Endometrial microvascular endothelial cells (primary cell): ENCODE results near the gene C1orf174. TPM values are rescaled to one million over a fixed set of nuclear protein-coding genes. Genes with fewer than 3 reads are reported as not detected.
"Not testable (repeated sequence)": the region's sequence is repeated elsewhere in the genome, so short reads cannot be mapped to it uniquely, and the experiment has no call there.

ENCODE experiments used
- in situ Hi-C: cut with HindIII; loops from 2 replicates; pipeline ENCODE4 v1.10.0; 2017; ENCODE audit warnings: low sequenced_read_pairs, low pct_unique_long_range_greater_than_20kb; ENCODE audit errors: inconsistent ontology term
- total RNA-seq: library from RNA; depleted of rRNA; stranded (reverse); fragments of >200 nt; gene quantifications from one replicate; pipeline ENCODE4 v1.2.3, GENCODE V29; 2015; ENCODE audit errors: inconsistent ontology term

C1orf174 gene
- total RNA-seq, 1 donor from 2014 or later = 43.7 TPM

- in situ Hi-C loops = no loop called here
These were observed 29.1 kb upstream of the C1orf174 start for GRCh38 chr1:3929126-3929525.

GRCh38 chr1:3928586-3928985 is 28.5 kb upstream of the C1orf174 start:
- in situ Hi-C loops = no loop called here

- in situ Hi-C loops = no loop called here
These were observed 26.9 kb upstream of the C1orf174 start for GRCh38 chr1:3926956-3927355.

- in situ Hi-C loops = no loop called here
These were observed 25.7 kb upstream of the C1orf174 start for GRCh38 chr1:3925762-3926161.

GRCh38 chr1:3925256-3925655 is 25.2 kb upstream of the C1orf174 start:
- in situ Hi-C loops = no loop called here

GRCh38 chr1:3924825-3925220 is 24.8 kb upstream of the C1orf174 start:
- in situ Hi-C loops = no loop called here

GRCh38 chr1:3924186-3924824 is 24.2 kb upstream of the C1orf174 start:
- in situ Hi-C loops = no loop called here

GRCh38 chr1:3923378-3924185 is 23.5 kb upstream of the C1orf174 start:
- in situ Hi-C loops = no loop called here

GRCh38 chr1:3922851-3923250 is 22.8 kb upstream of the C1orf174 start:
- in situ Hi-C loops = no loop called here

- in situ Hi-C loops = no loop called here
These were observed 22.2 kb upstream of the C1orf174 start for GRCh38 chr1:3922201-3922725.

GRCh38 chr1:3921765-3922164 is 21.7 kb upstream of the C1orf174 start:
- in situ Hi-C loops = no loop called here

- in situ Hi-C loops = no loop called here
These were observed 19.6 kb upstream of the C1orf174 start for GRCh38 chr1:3919706-3920105.

GRCh38 chr1:3918966-3919611 is 19.0 kb upstream of the C1orf174 start:
- in situ Hi-C loops = no loop called here

- in situ Hi-C loops = not testable (repeated sequence)
These were observed 18.3 kb upstream of the C1orf174 start for GRCh38 chr1:3918359-3918758.

- in situ Hi-C loops = no loop called here
These were observed 17.7 kb upstream of the C1orf174 start for GRCh38 chr1:3917761-3918160.

- in situ Hi-C loops = no loop called here
These were observed 15.6 kb upstream of the C1orf174 start for GRCh38 chr1:3915551-3916121.

- in situ Hi-C loops = no loop called here
These were observed 14.8 kb upstream of the C1orf174 start for GRCh38 chr1:3914911-3915310.

- in situ Hi-C loops = no loop called here
These were observed 14.3 kb upstream of the C1orf174 start for GRCh38 chr1:3914331-3914851.
